Right cardiac atrium (tissue), 5 donors: Measurements from ENCODE around the gene VSIG1. TPM values are rescaled to one million over a fixed set of nuclear protein-coding genes. Genes with fewer than 3 reads are reported as not detected.

Experiments
- ATAC-seq, 2 donors: fragments of 200-7000 bp; cut with Tn5 transposase; one replicate each; pipeline versions ENCODE4 v1.8.0 to v1.9.1; 2020; ENCODE audit warnings: moderate library complexity in 2 of 2, mild to moderate bottlenecking in 1 of 2
- DNase-seq, 3 donors: peaks; one replicate each; pipeline ENCODE4 v3.0.0-alpha.2; 2020
- H3K27ac ChIP-seq: one replicate; pipeline ENCODE4 v1.5.1; 2013; ENCODE audit warnings: mild to moderate bottlenecking, low read length, control low read depth, moderate library complexity
- H3K27me3 ChIP-seq: one replicate; pipeline ENCODE4 v1.6.1; 2013; ENCODE audit not compliant: control insufficient read depth, insufficient read depth
- H3K4me1 ChIP-seq: one replicate; pipeline ENCODE4 v1.6.1; 2013; ENCODE audit warnings: low read length; ENCODE audit not compliant: control insufficient read depth, insufficient read depth
- H3K4me3 ChIP-seq: one replicate; pipeline ENCODE4 v1.5.1; 2013; ENCODE audit warnings: low read length, control low read depth
- H3K9me3 ChIP-seq: one replicate; pipeline ENCODE4 v1.6.1; 2013; ENCODE audit warnings: low read length; ENCODE audit not compliant: control insufficient read depth
- WGBS: extraction: QIAGEN DNeasy Blood & Tissue Kit; methylation state at CpG from one replicate; pipeline ENCODE4 v1.1.7; 2013; 5-methylcytosine and 5-hydroxymethylcytosine counted together
- intact Hi-C, 4 donors: fragments of 100-400 bp; cut with DNase I; formaldehyde crosslinking; loops; one replicate each; pipeline versions ENCODE4 v1.11.0 to v1.14.0; 2022 to 2023
- long read RNA-seq, 4 donors: library from polyadenylated mRNA; unstranded; transcript quantifications; one replicate each; pipeline ENCODE4 v2.0.0, GENCODE V29; 2020 to 2021
- polyA plus RNA-seq: library from polyadenylated mRNA; stranded (reverse); fragments of 200-250 nt; gene quantifications from one replicate; pipeline ENCODE4 v1.2.3, GENCODE V29; 2013
- total RNA-seq, 4 donors: library from RNA; stranded (reverse); fragmentation: NEBNext Ultra II Directional; extraction: Animal tissue kit (Norgen Biotek cat#: 25700); gene quantifications; one replicate each; pipeline ENCODE4 v1.2.1, GENCODE V29; 2021
- donor health status: healthy with polysubstance abuse.
- donor health status: DM: no; HTN: yes; CAD: no.
- donor health status: DM: no; HTN: no; CAD: no.
- donor health status: DM: no; HTN: yes; CAD: no; lungs with severe emphysema.
- donor health status: DM: yes; HTN: yes; CAD: no.

Gene VSIG1
- total RNA-seq (not detected), polyA plus RNA-seq (not detected)
- long read RNA-seq, donor 1, result 0 reads
- long read RNA-seq, donor 2, result 0 reads
- long read RNA-seq, donor 3, result 0 reads
- long read RNA-seq, donor 4, result 0 reads

DNA sequence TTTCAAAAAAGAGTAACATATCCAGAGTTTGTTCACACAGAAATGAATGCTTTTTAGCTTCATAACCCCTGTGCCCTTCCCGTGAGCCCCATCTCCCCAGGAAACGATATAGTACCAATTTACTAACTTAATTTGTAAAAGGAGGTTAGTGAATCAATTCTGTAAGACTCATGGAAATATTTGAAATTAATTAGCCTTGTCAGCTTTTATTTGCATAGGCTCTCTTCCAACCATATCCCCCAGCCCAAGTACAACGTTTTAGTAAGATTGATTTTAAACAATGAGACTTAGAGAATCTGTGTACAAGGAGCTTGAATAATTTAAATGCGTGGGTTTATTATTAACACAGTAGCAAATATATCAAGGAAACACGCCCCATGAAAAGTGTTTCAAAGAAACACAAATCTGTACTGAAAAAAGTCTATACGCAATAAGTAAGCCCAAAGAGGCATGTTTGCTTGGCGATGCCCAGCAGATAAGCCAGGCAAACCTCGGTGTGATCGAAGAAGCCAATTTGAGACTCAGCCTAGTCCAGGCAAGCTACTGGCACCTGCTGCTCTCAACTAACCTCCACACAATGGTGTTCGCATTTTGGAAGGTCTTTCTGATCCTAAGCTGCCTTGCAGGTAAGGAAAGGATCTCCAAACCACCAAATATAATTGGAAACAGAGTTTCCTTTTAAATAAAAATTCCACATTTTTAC lies at the start of gene VSIG1:
VSIG1 (plus strand) TSS at position 512 of the 703 bp plus-strand sequence; CDS start at position 578, 66 bp downstream.
- 83% methylated on average over 10 of the region's 10 CpGs for whole genome bisulfite sequencing
- ATAC-seq, result no peak
- DNase-seq, result no peak
- no peaks in the 10 kb centered on the region for H3K27me3 ChIP-seq
- no peaks in the 10 kb centered on the region for H3K4me1 ChIP-seq
- no peak within 1 kb of the TSS for H3K4me3 ChIP-seq
- intact Hi-C loops, result no loop called here
- H3K9me3 ChIP-seq, result no peaks in the 10 kb centered on the region
- no peak within 1 kb of the TSS for H3K27ac ChIP-seq

DNA sequence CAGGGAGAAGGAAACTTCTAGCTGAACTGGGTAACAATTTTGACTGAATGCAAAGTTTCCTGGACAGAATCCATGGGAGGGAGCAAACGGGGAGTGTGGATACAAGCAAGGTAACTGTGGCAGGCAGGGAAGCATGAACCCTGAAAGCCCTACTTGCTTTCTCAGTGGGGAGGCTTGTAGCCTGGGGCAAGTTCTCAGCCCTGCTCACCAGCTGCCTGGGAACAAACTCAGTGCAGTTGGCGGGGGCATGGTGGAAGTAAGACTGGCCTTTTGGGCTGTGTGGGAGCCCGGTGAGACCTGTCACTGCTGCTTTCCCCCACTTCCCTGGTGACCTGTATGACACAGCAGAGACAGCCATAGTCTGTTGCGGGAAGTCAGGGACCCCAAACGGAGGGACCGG lies 48.7 kb upstream of the VSIG1 start:
- no peak overlapping the region for H3K4me3 ChIP-seq
- ATAC-seq (no peak), DNase-seq (no peak)
- 80% methylated on average over 6 of the region's 6 CpGs for WGBS
- no peaks in the 10 kb centered on the region for H3K27me3 ChIP-seq
- no peaks in the 10 kb centered on the region for H3K9me3 ChIP-seq
- intact Hi-C loops, result no loop called here
- H3K4me1 ChIP-seq, result no peaks in the 10 kb centered on the region
- H3K27ac ChIP-seq, result no peak overlapping the region

DNA sequence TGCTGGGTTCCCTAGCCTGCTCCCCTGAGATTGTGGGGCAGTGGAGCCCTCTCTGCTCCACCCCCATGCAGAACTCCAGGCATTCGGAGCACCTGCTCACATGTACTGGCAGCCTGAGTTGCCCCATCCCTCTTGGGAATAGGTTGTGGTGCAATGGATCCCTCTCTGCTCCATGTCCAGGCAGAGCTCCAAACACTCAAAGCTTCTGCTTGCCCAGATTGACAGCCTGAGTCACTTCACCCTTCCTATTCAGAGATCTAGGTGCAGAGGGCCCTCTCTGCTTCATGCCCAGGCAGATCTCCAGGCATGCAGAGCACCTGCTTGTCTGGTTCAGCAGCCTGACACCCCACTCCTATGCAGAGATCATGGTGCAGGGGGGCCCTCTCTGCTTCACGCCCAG lies 44.1 kb upstream of the VSIG1 start:
- 71% methylated on average over 2 of the region's 2 CpGs for WGBS
- H3K4me3 ChIP-seq, result no peak overlapping the region
- DNase-seq (no peak), ATAC-seq (no peak)
- no peaks in the 10 kb centered on the region for H3K9me3 ChIP-seq
- no peak overlapping the region for H3K27ac ChIP-seq
- intact Hi-C loops, result no loop called here
- no peaks in the 10 kb centered on the region for H3K4me1 ChIP-seq
- H3K27me3 ChIP-seq, result no peaks in the 10 kb centered on the region

DNA sequence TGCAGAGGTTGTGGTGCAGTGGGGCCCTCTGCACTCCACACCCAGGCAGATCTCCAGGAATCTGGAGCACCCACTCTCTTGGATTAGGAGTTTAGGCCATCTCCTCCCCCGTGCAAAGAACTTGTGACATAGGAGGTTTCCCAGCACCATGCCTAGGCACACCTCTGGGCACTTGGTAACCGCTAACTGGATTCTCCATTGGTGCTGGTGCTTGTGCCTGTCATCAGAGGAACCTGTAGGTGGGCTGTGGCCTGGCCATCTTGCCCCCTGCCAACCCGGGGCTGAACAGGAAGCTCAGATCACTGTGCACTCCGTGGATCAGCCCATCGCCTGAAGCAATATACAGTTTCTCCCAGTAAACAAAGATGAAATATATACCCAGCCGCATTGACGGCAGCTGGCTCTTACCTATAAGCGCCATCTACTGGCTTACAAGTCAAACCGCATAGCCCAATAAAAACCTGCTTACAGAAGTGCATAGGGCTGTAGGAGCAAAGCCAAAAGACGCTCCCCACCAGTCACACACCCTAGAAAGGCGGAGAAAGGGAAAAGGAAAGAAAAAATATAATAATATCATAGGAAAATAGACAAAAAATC lies 43.5 kb upstream of the VSIG1 start:
- Histone ChIP-seq H3K27ac (no peak overlapping the region), H3K9me3 (no peaks in the 10 kb centered on the region), H3K4me1 (no peaks in the 10 kb centered on the region), H3K27me3 (no peaks in the 10 kb centered on the region), H3K4me3 (no peak overlapping the region)
- no peak for ATAC-seq
- DNase-seq, result no peak
- WGBS, result 35% methylated on average over 11 of the region's 11 CpGs
- intact Hi-C loops, result no loop called here

DNA sequence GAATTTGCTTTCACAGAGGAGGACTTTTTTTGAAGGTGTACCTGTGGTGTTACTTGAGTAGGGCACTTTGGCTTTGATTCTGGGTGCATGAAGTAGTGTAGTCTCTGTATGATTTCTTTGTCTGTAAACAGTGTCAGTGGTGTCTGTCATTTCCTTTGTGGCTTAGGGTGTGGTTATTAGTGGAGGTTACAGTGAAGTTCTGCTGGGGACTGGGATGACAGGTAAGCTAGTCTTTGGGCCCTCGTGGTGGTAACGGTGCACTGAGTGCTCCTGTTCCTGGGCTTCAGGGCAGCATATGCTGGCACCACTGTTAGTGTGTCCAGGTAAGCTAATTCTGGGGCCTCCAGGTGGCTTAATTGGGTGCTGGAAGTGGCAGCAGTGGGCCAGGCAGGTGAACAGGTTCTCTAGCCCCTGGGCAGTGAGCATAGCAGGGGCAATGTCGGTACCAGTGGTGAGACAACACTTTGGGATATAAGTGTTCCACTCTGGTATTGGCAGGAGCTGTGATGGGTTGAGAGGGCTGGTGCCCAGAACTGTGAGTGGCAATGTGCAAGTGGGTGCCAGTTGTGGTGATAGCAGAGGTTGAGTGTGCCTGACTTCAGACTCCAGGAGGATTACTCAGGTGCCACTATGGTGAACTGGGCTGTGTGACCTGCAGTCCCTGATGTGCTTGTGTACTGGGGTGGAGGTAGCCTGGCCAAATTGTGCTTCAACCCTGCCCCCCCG lies 26.0 kb upstream of the VSIG1 start:
- Histone ChIP-seq H3K4me1 (no peaks in the 10 kb centered on the region), H3K9me3 (no peaks in the 10 kb centered on the region), H3K27ac (no peak overlapping the region), H3K27me3 (no peaks in the 10 kb centered on the region), H3K4me3 (no peak overlapping the region)
- ATAC-seq (no peak), DNase-seq (no peak)
- intact Hi-C loops, result loop anchor here in 1 of 4 donors (10.0 kb wide), 1 partner anchor 46 kb away; no protein-coding TSS in a partner anchor
- WGBS, result 78% methylated on average over 4 of the region's 4 CpGs

DNA sequence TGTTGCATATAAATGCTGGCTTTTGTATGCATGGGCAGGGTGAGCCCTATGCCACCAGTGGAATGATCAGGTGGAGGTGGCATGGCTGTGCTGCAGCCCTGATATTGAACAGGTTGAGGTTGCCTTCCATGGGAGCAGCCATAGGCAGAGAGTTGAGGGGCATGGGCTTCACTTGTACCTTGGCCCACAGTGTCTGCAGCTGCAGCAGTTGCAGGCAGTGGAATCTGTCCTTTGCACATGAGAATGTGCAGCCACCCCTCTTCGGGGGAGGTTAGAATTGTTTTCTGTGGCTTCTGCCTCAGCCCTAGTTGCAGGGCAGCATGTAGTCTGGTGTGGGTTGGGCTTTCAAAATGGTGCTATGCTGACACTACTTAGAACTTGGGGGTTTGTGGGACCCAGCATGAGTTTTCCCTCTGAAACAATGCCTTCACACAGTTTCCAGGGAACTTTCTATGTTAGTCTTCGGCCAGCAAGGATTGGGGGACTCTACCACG lies 25.4 kb upstream of the VSIG1 start:
- H3K9me3 ChIP-seq, result no peaks in the 10 kb centered on the region
- H3K27ac ChIP-seq, result no peak overlapping the region
- no peaks in the 10 kb centered on the region for H3K4me1 ChIP-seq
- no peaks in the 10 kb centered on the region for H3K27me3 ChIP-seq
- intact Hi-C loops, result loop anchor here in 1 of 4 donors (10.0 kb wide), 1 partner anchor 45 kb away; no protein-coding TSS in a partner anchor
- DNase-seq (no peak), ATAC-seq (no peak)
- WGBS, result 62% methylated on average over 3 of the region's 3 CpGs
- H3K4me3 ChIP-seq, result no peak overlapping the region

DNA sequence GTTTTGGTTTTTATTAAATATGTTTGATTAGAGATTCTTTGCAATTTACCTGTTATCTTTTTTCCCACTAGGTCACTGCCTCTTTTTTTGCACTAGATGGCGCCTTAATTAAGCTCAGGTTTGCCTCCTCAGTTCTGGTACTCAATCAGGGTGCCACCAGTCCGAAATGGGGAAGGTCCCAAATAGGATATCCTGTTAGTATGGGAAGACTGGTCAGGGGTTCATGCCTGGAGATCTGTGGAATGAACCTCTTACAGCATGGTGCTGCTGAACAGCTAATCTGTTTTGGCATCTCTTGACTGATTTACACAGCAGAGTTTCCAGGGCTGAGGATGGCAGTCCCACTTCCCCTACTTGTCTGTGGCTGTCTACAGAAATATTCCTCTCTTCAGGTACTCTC lies 24.2 kb upstream of the VSIG1 start:
- DNase-seq (no peak), ATAC-seq (no peak)
- H3K4me3 ChIP-seq, result no peak overlapping the region
- intact Hi-C loops, result no loop called here
- no peaks in the 10 kb centered on the region for H3K9me3 ChIP-seq
- no peaks in the 10 kb centered on the region for H3K27me3 ChIP-seq
- H3K27ac ChIP-seq, result no peak overlapping the region
- 36% methylated on average over 2 of the region's 2 CpGs for WGBS
- H3K4me1 ChIP-seq, result no peaks in the 10 kb centered on the region

DNA sequence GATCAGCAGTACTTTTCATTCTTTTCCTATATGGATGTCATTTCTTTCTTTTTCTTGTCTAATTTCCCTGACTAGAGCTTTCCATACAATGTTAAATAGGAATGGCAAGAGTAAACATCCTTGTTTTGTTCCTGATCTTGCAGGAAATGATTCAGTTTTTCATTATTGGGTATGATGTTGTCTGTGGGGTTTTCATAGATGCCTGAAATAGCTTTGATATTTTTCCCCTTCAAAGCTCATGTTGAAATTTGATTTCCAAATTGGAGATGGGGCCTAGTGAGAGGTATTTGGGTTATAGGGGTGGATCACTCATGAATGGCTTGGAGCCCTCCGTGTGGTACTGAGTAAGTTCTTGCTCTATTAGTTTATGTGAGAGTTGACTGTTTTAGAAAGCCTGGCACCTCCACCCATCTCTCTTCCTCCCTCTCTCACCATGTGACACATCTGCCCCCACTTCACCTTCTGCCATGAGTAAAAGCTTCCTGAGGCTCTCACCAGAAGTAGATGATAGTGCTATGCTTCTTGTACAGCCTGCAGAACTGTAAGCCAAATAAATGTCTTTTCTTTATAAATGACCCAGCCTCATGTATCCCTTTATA lies 22.3 kb upstream of the VSIG1 start:
- Histone ChIP-seq H3K27me3 (no peaks in the 10 kb centered on the region), H3K27ac (no peak overlapping the region), H3K4me3 (no peak overlapping the region), H3K9me3 (no peaks in the 10 kb centered on the region), H3K4me1 (no peaks in the 10 kb centered on the region)
- no peak for DNase-seq
- intact Hi-C loops, result no loop called here
- WGBS, result 85% methylated on average over 1 of the region's 1 CpG
- no peak for ATAC-seq

DNA sequence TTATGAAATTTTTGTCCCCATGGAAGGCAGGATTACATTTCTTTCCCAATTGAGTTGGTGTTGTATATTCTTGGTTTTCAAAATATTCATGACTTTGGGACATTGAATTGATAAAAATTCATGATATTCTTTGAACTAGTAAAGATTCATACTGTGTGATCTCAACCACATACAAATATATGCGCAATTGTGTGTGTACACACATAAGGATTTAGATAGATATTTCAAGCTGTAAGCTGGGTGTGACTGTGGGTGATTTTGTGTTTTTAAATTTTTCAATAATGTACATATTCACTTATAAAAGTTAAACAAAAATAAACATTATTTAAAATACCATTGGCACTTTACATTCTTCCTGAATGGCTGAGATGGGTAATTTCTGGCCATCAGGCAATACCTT lies 19.5 kb upstream of the VSIG1 start:
- intact Hi-C loops, result no loop called here

DNA sequence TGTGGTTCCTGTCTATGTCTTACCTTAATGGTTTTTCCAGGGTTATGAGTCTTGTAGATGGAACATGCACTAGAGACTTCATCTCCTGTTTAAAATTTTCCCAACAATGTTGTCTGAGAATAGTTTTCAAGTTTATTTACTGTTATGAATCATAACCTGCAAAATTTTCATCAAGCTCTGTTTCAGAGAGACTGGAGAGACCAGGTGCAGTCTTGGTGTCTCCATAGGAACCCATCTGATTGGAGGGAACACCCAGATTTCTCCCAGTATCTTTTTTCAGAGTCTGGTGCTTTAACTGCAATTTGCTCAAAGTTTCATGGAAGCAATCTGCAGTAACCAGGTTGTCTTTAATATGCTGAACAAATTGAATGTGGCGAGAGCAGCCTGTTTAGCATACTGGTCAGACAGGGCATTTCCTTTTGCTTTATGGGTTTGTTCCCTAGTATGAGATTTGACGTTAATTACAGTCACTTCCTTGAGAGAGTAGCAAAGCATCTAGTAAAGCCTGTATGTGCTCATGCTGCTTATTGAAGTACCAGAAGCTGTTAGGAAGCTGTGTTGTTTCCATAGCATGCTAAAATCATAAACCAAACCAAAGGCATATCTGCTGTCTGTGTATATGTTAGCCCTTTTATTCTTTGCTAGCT lies 18.8 kb upstream of the VSIG1 start:
- no peak overlapping the region for H3K4me3 ChIP-seq
- DNase-seq, result no peak
- no peaks in the 10 kb centered on the region for H3K4me1 ChIP-seq
- no peak overlapping the region for H3K27ac ChIP-seq
- WGBS, result 81% methylated on average over 2 of the region's 2 CpGs
- ATAC-seq, result no peak
- no peaks in the 10 kb centered on the region for H3K27me3 ChIP-seq
- intact Hi-C loops, result no loop called here
- H3K9me3 ChIP-seq, result no peaks in the 10 kb centered on the region

More for the DNA sequence above, 19.5 kb upstream of the VSIG1 start:
- Histone ChIP-seq H3K9me3 (no peaks in the 10 kb centered on the region), H3K27ac (no peak overlapping the region), H3K4me1 (no peaks in the 10 kb centered on the region), H3K4me3 (no peak overlapping the region), H3K27me3 (no peaks in the 10 kb centered on the region)
- ATAC-seq, result no peak
- DNase-seq, result no peak
- WGBS, result 100% methylated on average over 1 of the region's 1 CpG
